Measurements from ENCODE around the gene SMAD2.

- TF ChIP-seq CTCF (IDR thresholded peaks at IDR 0.05) (no peak), POLR2A (IDR thresholded peaks at IDR 0.05) (no peak)
Measured at GRCh38 chr18:47873625-47874024, 56.8 kb downstream of the SMAD2 start.

Measured in testis (tissue), 2 donors.